K562 (cell line): Measurements from ENCODE around the gene PEX7. TPM values are rescaled to one million over a fixed set of nuclear protein-coding genes. Genes with fewer than 3 reads are reported as not detected.

ENCODE experiments used
- ATAC-seq: fragments of 200-7000 bp; cut with Tn5 transposase; 3 replicates; pipeline ENCODE4 v1.9.1; 2020; ENCODE audit warnings: moderate library complexity
- BruUV-seq: library from RNA; stranded (reverse); fragments of 400-500 nt; replicated peaks from 2 replicates; lab custom pipeline; 2021; lab: Mats Ljungman, UMichigan
- CTCF ChIA-PET: fragments of 300-600 bp; formaldehyde crosslinking; extraction: SDS; loops from one replicate; lab custom pipeline; 2021; ENCODE audit warnings: low intra/inter-chr PET ratio; lab: Yijun Ruan, JAX
- POLR2A ChIA-PET: fragments of 300-600, 350-650 bp; sonication (Branson Sonifier 250); formaldehyde crosslinking; extraction: SDS; loops from one replicate; lab custom pipeline; 2021; ENCODE audit warnings: antibody characterized with exemption, inconsistent platforms; lab: Yijun Ruan, JAX
- DNase-seq, 4 experiments: peaks; one replicate each; pipeline versions ENCODE4 v3.0.0 to v3.0.0-alpha.2; 2011 to 2018; ENCODE audit warnings: low spot score in 3 of 4, mixed read lengths in 3 of 4; ENCODE audit errors: extremely low read depth in 1 of 4
- FAIRE-seq: peaks from 2 replicates; lab custom pipeline; 2011; peaks lifted over from hg19 to GRCh38; lab: Jason Lieb, UNC
- H2AFZ ChIP-seq: 2 replicates; pipeline ENCODE4 v1.6.0; 2011; ENCODE audit warnings: low read depth, low read length, control low read depth, inconsistent platforms
- H3K27ac ChIP-seq: fragments of 200-600 bp; 3 replicates; pipeline ENCODE4 v1.8.0; 2011; ENCODE audit warnings: low read depth, mild to moderate bottlenecking, control low read depth, inconsistent platforms, low read length, moderate library complexity, mixed read lengths; ENCODE audit errors: extremely low read depth
- H3K27me3 ChIP-seq, 2 experiments: fragments of 300-600 bp in 1 of 2; 2 replicates in 1 of 2; 3 replicates in 1 of 2; pipeline versions ENCODE4 v1.6.0 to v1.8.0; 2011; ENCODE audit warnings: inconsistent platforms in 2 of 2, low read length in 2 of 2, mild to moderate bottlenecking in 1 of 2, mixed read lengths in 1 of 2, moderate library complexity in 1 of 2; ENCODE audit not compliant: control insufficient read depth in 2 of 2, insufficient read depth in 2 of 2
- H3K36me3 ChIP-seq: fragments of 300-600 bp; 3 replicates; pipeline ENCODE4 v1.8.0; 2011; ENCODE audit warnings: mild to moderate bottlenecking, low read length, inconsistent platforms; ENCODE audit not compliant: control insufficient read depth, insufficient read depth
- H3K4me1 ChIP-seq, 2 experiments: fragments of 200-600 bp in 1 of 2; replicated peaks in 1 of 2; 2 replicates in 1 of 2; 3 replicates in 1 of 2; pipeline versions ENCODE4 v1.5.1 to v1.8.0; 2011; ENCODE audit warnings: inconsistent platforms in 2 of 2, low read length in 2 of 2, mild to moderate bottlenecking in 1 of 2, mixed read lengths in 1 of 2, moderate library complexity in 1 of 2; ENCODE audit not compliant: control insufficient read depth in 2 of 2, insufficient read depth in 2 of 2
- H3K4me2 ChIP-seq: 2 replicates; pipeline ENCODE4 v1.6.1; 2011; ENCODE audit warnings: low read length, control low read depth, inconsistent platforms, mixed read lengths; ENCODE audit not compliant: insufficient read depth
- H3K4me3 ChIP-seq: fragments of 200-600 bp; sonication (generic), shearing (Covaris generic); 2 replicates; pipeline ENCODE4 v1.5.1; 2016; ENCODE audit warnings: control low read depth, inconsistent platforms
- H3K79me2 ChIP-seq: fragments of 200-600 bp; 3 replicates; pipeline ENCODE4 v1.8.0; 2011; ENCODE audit warnings: low read length, inconsistent platforms; ENCODE audit not compliant: control insufficient read depth, insufficient read depth
- H3K9ac ChIP-seq, 2 experiments: 2 replicates each; pipeline versions ENCODE4 v1.6.0 to v1.6.1; 2011; ENCODE audit warnings: low read depth in 2 of 2, low read length in 2 of 2, control low read depth in 1 of 2, inconsistent platforms in 1 of 2, mild to moderate bottlenecking in 1 of 2, mixed read lengths in 1 of 2; ENCODE audit not compliant: insufficient read depth in 1 of 2
- H3K9me1 ChIP-seq: one replicate; pipeline ENCODE4 v1.6.0; 2011; ENCODE audit warnings: inconsistent platforms, mild to moderate bottlenecking, low read length, moderate library complexity; ENCODE audit not compliant: control insufficient read depth, insufficient read depth
- H3K9me3 ChIP-seq: replicated peaks from 2 replicates; pipeline ENCODE4 v1.5.1; 2011; ENCODE audit warnings: low read depth, low read length, inconsistent platforms; ENCODE audit not compliant: control insufficient read depth, insufficient read depth
- H4K20me1 ChIP-seq: replicated peaks from 2 replicates; pipeline ENCODE4 v1.6.1; 2011; ENCODE audit warnings: low read length, inconsistent platforms, mixed read lengths; ENCODE audit not compliant: control insufficient read depth, insufficient read depth
- E2F6 ChIP-seq, 2 experiments: IDR thresholded peaks; 2 replicates each; pipeline ENCODE4 v1.6.1; 2011; ENCODE audit warnings: borderline replicate concordance in 1 of 2, control low read depth in 1 of 2, low read depth in 1 of 2, low read length in 1 of 2, mild to moderate bottlenecking in 1 of 2, mixed read lengths in 1 of 2, moderate library complexity in 1 of 2; ENCODE audit not compliant: insufficient read depth in 1 of 2, insufficient read length in 1 of 2, poor library complexity in 1 of 2, severe bottlenecking in 1 of 2; ENCODE audit errors: extremely low read depth in 1 of 2
- MEIS2 ChIP-seq: fragments of 450-650 bp; IDR thresholded peaks from 2 replicates; pipeline ENCODE4 v1.6.1; 2014; ENCODE audit warnings: mild to moderate bottlenecking; ENCODE audit not compliant: partially characterized antibody
- PCBP1 ChIP-seq: fragments of 200-400 bp; formaldehyde crosslinking; IDR thresholded peaks from 2 replicates; pipeline ENCODE4 v1.6.1; 2018; ENCODE audit warnings: mild to moderate bottlenecking, low read depth, low read length; ENCODE audit not compliant: poor library complexity, severe bottlenecking
- PHF21A ChIP-seq: fragments of 450-650 bp; IDR thresholded peaks from 2 replicates; pipeline ENCODE4 v1.6.1; 2017; ENCODE audit warnings: low read depth, borderline replicate concordance
- SRSF7 ChIP-seq: fragments of 200-400 bp; formaldehyde crosslinking; optimal IDR thresholded peaks from 2 replicates; pipeline ENCODE3; 2017; ENCODE audit warnings: mild to moderate bottlenecking, low read depth, low read length
- TFAM ChIP-seq: fragments of 250-450 bp; sonication (Bioruptor Pico); conservative IDR thresholded peaks from 2 replicates; pipeline ENCODE4 v1.5.0; 2021; ENCODE audit warnings: mild to moderate bottlenecking, moderate library complexity
- ZBTB33 ChIP-seq: sonication (generic); formaldehyde crosslinking; IDR thresholded peaks from 2 replicates; pipeline ENCODE4 v1.8.1; 2023; ENCODE audit warnings: mild to moderate bottlenecking, missing genetic modification reagents
- ZBTB7A ChIP-seq: IDR thresholded peaks from 2 replicates; pipeline ENCODE4 v1.6.1; 2011; ENCODE audit warnings: low read depth, mild to moderate bottlenecking, low read length, moderate library complexity, borderline replicate concordance; ENCODE audit not compliant: control insufficient read depth
- WGBS: fragments of 100-300 bp; shearing (Covaris generic); methylation state at CpG from one replicate; pipeline ENCODE4 v1.1.6; 2016; ENCODE audit warnings: low coverage, mixed read lengths; ENCODE audit not compliant: insufficient coverage; ENCODE audit errors: missing lambda C conversion rate; 5-methylcytosine and 5-hydroxymethylcytosine counted together
- in situ Hi-C: fragments of 300-500 bp; cut with MboI; formaldehyde crosslinking; loops from 4 replicates; pipeline ENCODE4 v1.15.0; 2018; ENCODE audit warnings: inconsistent platforms, mixed read lengths
- intact Hi-C: fragments of 100-400 bp; cut with micrococcal nuclease; formaldehyde crosslinking; loops from 2 replicates; pipeline ENCODE4 v1.14.2; 2022
- polyA plus RNA-seq, 8 experiments: library from polyadenylated mRNA; depleted of rRNA in 4 of 8; stranded (reverse) in 5 of 8; unstranded in 3 of 8; fragments of >200 nt; fragmentation: Nextera tagmentation in 2 of 8; fragmentation: Illumina TruSeq in 1 of 8; extraction: Ambion mirVana in 2 of 8; extraction: Trizol in 1 of 8; gene quantifications; 2 replicates each; pipeline versions ENCODE4 v1.2.1 to v1.2.3, GENCODE V29; 2011 to 2014; ENCODE audit warnings: inconsistent platforms in 1 of 8, missing spikeins in 1 of 8
- total RNA-seq, 7 experiments: library from RNA; depleted of rRNA in 6 of 7; stranded (reverse); fragments of >200 nt in 6 of 7; fragmentation: Illumina TruSeq in 2 of 7; extraction: Trizol in 2 of 7; gene quantifications; 2 replicates each; pipeline versions ENCODE4 v1.2.1 to v1.2.3, GENCODE V29; 2011 to 2021; ENCODE audit warnings: low replicate concordance in 1 of 7

The PEX7 gene
- total and polyA plus RNA-seq, 9 of the 15 experiments (the other 6 are each of a cell fraction or from before 2014, with no cell fraction given): 1.6 to 12.9 (median 9.1) TPM

- Histone ChIP-seq H3K4me2 (peak within 1 kb of the TSS; percentile 23), H3K9ac (no peak within 1 kb of the TSS; a peak in 2 of 4 replicates), H3K79me2 (no peaks in the 10 kb centered on the region), H3K36me3 (no peaks in the 10 kb centered on the region), H2AFZ (no peak within 1 kb of the TSS), H3K9me1 (no peaks in the 10 kb centered on the region), H4K20me1 (no peaks in the 10 kb centered on the region), H3K27me3 (peaks cover 7 to 45% of the 10 kb centered on the region in 2 experiments; a peak in 3 of 5 replicates), H3K9me3 (no peaks in the 10 kb centered on the region), H3K4me1 (peaks cover 0 to 31% of the 10 kb centered on the region in 2 experiments; a peak in 2 of 5 replicates), H3K4me3 (peak within 1 kb of the TSS; percentile 23; the same call in 1 of the 2 replicates), H3K27ac (no peak within 1 kb of the TSS)
- 44% methylated on average over 49 of the region's 86 CpGs for WGBS
- POLR2A ChIA-PET: interaction anchor here (0.6 kb wide), 1 partner anchor 98 kb away, joined by 3 read pairs; no protein-coding TSS in a partner anchor
- FAIRE-seq: no peak
- intact Hi-C loops (loop anchor here (10.0 kb wide), 2 partner anchors 337 to 367 kb away; partner anchors contain the start of gene MAP7), in situ Hi-C loops (no loop called here)
- DNase-seq: no peak
- CTCF ChIA-PET: no interaction called here
- no peak; the same call in 2 of the 3 replicates for ATAC-seq
- TF ChIP-seq PHF21A: no peak
- TF ChIP-seq SRSF7: no peak
- peak; percentile 24; the same call in 1 of the 2 replicates for TF ChIP-seq ZBTB7A
- TF ChIP-seq PCBP1: peak; percentile 30
- peak in 1 of 2 experiments; percentile 30 for TF ChIP-seq E2F6 (IDR thresholded peaks at IDR 0.05; ENCODE audit: borderline replicate concordance in 1 of 2, extremely low read depth in 1 of 2, insufficient read depth in 1 of 2, insufficient read length in 1 of 2, low read depth in 1 of 2, low read length in 1 of 2, poor library complexity in 1 of 2, severe bottlenecking in 1 of 2)
- no peak for TF ChIP-seq TFAM (CRISPR knock-in tag)
- no peak for TF ChIP-seq MEIS2
- peak; percentile 91 for TF ChIP-seq ZBTB33 (CRISPR knock-in tag)
- no TSS peak for BruUV-seq
These were observed 99.7 kb downstream of the PEX7 start, which contains the start of gene SLC35D3 for GRCh38 chr6:136921936-136922684. SLC35D3 (plus strand) TSS chr6:136922301; CDS start chr6:136922429, 128 bp downstream.
